SK-N-SH treated with all-trans-retinoic acid at 6 μM for 48 hours (cell line): ENCODE data around the gene GPC3.

ENCODE experiments used
- ARNTL ChIP-seq: fragments of 450-650 bp; formaldehyde crosslinking; IDR thresholded peaks from 2 replicates; pipeline ENCODE4 v1.5.0; 2020; ENCODE audit warnings: low read depth, mild to moderate bottlenecking, moderate library complexity, borderline replicate concordance
- CSDC2 ChIP-seq: fragments of 250-450 bp; sonication (Bioruptor Pico); IDR thresholded peaks from 2 replicates; pipeline ENCODE4 v1.5.0; 2020; ENCODE audit warnings: mild to moderate bottlenecking, moderate library complexity
- GLIS3 ChIP-seq: fragments of 250-450 bp; sonication (Bioruptor Pico); IDR thresholded peaks from 2 replicates; pipeline ENCODE4 v1.5.0; 2020; ENCODE audit warnings: mild to moderate bottlenecking, moderate library complexity
- POU6F1 ChIP-seq: fragments of 250-450 bp; sonication (Bioruptor Pico); IDR thresholded peaks from 2 replicates; pipeline ENCODE4 v1.8.0; 2021; ENCODE audit warnings: low read depth, mild to moderate bottlenecking, moderate library complexity, borderline replicate concordance
- RARB ChIP-seq: fragments of 250-450 bp; sonication (Bioruptor Pico); IDR thresholded peaks from 2 replicates; pipeline ENCODE4 v1.8.0; 2021; ENCODE audit warnings: mild to moderate bottlenecking, moderate library complexity
- TOX ChIP-seq: fragments of 250-450 bp; sonication (Bioruptor Pico); IDR thresholded peaks from 2 replicates; pipeline ENCODE4 v1.8.0; 2021; ENCODE audit warnings: mild to moderate bottlenecking, moderate library complexity, borderline replicate concordance
- ZFP30 ChIP-seq: fragments of 450-650 bp; formaldehyde crosslinking; IDR thresholded peaks from 2 replicates; pipeline ENCODE4 v1.5.0; 2022; ENCODE audit warnings: mild to moderate bottlenecking, moderate library complexity
- ZNF70 ChIP-seq: fragments of 450-650 bp; formaldehyde crosslinking; IDR thresholded peaks from 2 replicates; pipeline ENCODE4 v1.5.0; 2020; ENCODE audit warnings: mild to moderate bottlenecking, moderate library complexity
- ZNF8 ChIP-seq: fragments of 450-650 bp; formaldehyde crosslinking; IDR thresholded peaks from 2 replicates; pipeline ENCODE4 v1.5.0; 2020; ENCODE audit warnings: mild to moderate bottlenecking, moderate library complexity
- TF ChIP-seq, protein P1 (sequence below): fragments of 250-450 bp; sonication (Bioruptor Pico); IDR thresholded peaks from 2 replicates; pipeline ENCODE4 v1.8.0; 2020; ENCODE audit warnings: mild to moderate bottlenecking, moderate library complexity, borderline replicate concordance

DNA sequence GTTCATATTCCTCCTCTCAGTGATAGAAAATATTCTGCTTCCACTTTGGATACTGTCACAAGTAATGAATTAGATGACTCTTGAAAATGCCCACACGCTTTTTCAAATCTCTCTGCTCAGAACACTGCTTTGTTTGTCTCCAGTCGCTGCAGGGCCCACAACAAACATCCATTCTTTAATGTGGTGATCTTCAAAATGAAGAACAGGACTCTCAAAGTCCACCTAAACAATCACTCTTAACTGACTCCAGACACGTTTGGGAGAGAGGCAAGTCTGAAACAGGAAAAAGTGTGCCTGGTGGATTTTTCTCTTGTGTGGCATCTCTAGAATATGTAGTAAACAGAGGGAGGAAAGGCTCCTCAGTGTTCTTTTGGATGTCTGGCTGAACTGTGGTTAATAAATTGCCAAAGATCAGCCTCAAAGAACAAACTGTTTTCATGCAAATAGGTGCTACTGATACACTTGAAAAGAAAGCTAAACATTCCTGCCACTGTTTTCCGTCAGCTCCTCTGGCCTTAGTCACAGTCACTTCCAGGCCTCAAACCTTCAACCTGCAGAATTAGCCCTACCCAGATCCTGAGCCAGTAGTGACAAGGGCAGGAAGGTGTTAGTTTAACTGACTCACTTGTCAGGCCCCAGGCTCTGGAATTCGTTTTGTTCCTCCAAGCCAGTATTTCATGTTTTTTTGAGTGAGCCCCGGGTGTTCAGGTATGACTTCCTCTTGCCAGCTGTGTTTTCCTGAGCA lies 310.5 kb downstream of the GPC3 start:
- TF ChIP-seq TOX (no peak), ZNF8 (CRISPR knock-in tag) (no peak), ZNF70 (CRISPR knock-in tag) (no peak), POU6F1 (CRISPR knock-in tag) (no peak), CSDC2 (CRISPR knock-in tag) (no peak), GLIS3 (CRISPR knock-in tag) (no peak), ARNTL (CRISPR knock-in tag) (no peak), ZFP30 (CRISPR knock-in tag) (no peak), RARB (CRISPR knock-in tag) (no peak)
- TF ChIP-seq, protein P1, sequence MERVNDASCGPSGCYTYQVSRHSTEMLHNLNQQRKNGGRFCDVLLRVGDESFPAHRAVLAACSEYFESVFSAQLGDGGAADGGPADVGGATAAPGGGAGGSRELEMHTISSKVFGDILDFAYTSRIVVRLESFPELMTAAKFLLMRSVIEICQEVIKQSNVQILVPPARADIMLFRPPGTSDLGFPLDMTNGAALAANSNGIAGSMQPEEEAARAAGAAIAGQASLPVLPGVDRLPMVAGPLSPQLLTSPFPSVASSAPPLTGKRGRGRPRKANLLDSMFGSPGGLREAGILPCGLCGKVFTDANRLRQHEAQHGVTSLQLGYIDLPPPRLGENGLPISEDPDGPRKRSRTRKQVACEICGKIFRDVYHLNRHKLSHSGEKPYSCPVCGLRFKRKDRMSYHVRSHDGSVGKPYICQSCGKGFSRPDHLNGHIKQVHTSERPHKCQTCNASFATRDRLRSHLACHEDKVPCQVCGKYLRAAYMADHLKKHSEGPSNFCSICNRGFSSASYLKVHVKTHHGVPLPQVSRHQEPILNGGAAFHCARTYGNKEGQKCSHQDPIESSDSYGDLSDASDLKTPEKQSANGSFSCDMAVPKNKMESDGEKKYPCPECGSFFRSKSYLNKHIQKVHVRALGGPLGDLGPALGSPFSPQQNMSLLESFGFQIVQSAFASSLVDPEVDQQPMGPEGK (CRISPR knock-in tag), result no peak
